ES-I3 (cell line): ENCODE results near the gene FAM181B.
"Not testable (repeated sequence)": the region's sequence is repeated elsewhere in the genome, so short reads cannot be mapped to it uniquely, and the experiment has no call there.

ENCODE experiments used
- H3K36me3 ChIP-seq: 2 replicates; pipeline ENCODE4 v1.6.1; 2013; ENCODE audit warnings: mild to moderate bottlenecking, low read length, control low read depth, moderate library complexity; ENCODE audit not compliant: insufficient read depth
- H3K4me1 ChIP-seq: 2 replicates; pipeline ENCODE4 v1.6.1; 2013; ENCODE audit warnings: mild to moderate bottlenecking, control low read depth, low read length; ENCODE audit not compliant: insufficient read depth
- H3K9ac ChIP-seq: 2 replicates; pipeline ENCODE4 v1.6.1; 2013; ENCODE audit warnings: low read depth, mild to moderate bottlenecking, low read length, moderate library complexity
- H3K9me3 ChIP-seq: 2 replicates; pipeline ENCODE4 v1.6.1; 2013; ENCODE audit warnings: mild to moderate bottlenecking, low read length, moderate library complexity; ENCODE audit not compliant: control insufficient read depth, insufficient read depth

The FAM181B gene

DNA sequence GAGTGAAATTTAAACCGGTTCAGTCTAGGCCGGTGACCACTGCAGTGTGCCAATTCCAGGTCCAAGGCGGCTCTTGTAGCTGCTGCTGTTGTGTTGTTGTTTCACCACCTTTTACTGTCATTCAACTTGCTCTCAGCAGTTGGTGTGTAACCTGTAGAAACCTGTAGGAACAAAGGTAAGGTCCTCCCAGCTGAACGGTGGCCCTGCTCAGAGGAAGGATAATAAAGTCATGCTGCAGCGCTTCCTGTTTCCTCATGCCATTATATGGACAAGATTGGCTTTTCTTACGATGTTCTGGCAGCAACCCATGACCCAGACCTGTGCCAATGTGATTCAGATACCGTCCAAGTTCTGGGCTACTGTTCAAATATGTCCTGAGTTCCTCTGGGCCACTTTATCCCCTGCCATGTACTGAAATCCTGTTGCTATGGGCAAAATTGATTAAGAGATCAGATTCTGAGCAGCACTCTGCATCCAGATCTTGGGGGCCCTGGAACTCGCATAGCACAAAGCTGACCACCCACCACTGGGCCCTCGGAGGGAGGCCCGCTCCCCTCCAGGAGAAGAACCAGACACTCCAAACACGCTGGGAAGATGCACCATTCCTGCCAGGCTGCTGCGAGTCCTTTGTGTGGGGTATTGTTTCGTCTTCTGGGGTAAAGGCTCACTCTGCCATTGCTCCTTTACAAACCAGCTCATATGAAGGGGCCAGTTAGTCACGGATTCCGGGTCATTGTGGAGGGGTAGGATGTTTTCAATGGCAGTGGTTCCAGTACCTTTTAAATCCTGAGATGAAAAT is 13.2 kb downstream of the FAM181B start:
- Histone ChIP-seq H3K36me3 (no peaks in the 10 kb centered on the region), H3K9me3 (no peaks in the 10 kb centered on the region), H3K9ac (no peak overlapping the region), H3K4me1 (no peaks in the 10 kb centered on the region)

DNA sequence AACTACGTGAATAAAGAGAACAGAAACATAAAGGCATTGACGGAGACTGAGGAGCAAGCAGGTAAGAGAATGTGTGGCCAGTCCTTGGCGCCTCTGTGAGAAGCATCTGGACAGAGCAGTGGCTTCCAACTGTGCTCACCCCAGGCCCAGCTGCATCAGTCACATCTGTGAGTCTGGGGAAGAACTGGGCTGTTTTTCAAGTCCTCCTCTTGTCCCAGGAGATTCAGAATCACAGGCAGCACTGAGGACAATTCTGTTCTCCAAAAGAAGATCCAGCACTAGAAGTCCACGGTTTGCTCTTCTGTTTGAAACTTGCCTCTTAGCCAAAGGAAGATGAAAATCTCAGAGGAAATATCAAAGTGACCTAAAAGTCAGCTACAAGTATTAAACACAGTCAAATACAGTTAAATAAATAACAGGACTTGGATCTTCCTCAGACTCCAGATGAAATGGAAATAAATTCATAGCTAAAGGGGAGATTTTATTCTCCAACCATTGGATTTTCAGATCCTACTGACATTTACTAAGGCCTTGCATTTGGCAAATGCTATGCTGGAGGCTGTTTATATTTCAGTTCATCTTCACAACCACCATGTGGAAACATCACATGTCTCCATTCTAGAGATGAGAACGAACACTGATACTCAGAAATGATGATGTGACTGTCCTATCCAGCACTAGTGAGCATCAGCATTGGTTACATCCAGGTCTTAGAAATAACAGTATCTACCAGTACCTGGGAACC is 14.1 kb downstream of the FAM181B start:
- Histone ChIP-seq H3K9ac (no peak overlapping the region), H3K4me1 (no peaks in the 10 kb centered on the region), H3K36me3 (no peaks in the 10 kb centered on the region), H3K9me3 (no peaks in the 10 kb centered on the region)

DNA sequence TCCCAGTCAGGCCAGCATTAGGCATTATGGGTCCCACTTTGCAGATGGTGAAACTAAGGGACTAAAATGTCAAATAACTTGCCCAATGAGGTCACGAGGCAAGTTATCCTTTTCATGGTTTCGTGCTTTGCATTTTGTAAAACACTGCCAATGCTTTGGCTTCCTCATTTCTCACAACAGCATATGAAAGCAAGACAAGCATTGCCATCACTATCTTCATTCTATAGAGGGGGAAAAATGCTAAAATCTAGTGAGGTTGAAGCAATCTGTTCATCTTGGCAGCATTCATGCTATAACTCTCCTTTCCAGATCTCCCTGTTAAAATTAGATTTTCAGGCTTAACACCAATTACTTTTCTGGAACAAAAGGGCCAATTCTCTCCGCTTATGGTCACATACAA is 14.8 kb downstream of the FAM181B start:
- H3K9ac ChIP-seq = no peak overlapping the region
- no peaks in the 10 kb centered on the region for H3K36me3 ChIP-seq
- no peaks in the 10 kb centered on the region for H3K9me3 ChIP-seq
- no peaks in the 10 kb centered on the region for H3K4me1 ChIP-seq

DNA sequence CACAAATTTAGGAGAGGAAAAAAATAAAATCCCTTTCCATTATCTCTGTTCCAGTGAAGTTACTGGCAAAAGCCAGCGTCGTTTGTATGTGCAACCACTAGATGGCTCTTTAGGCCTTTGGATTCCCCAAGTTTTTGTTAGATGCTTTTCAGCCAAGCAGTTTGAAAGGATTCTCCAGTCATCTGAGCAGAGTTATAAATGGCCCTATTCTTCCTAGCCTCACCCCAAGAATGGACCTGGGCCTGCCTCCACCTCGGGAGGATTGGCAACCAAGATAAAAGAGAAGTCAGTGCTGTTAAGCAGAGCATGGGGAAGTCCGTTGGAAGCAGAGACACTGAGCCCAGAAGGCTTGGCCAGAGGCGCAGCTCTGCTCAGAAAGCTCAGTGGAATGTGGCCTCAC is 15.4 kb downstream of the FAM181B start:
- H3K9me3 ChIP-seq = no peaks in the 10 kb centered on the region
- no peaks in the 10 kb centered on the region for H3K4me1 ChIP-seq
- no peak overlapping the region for H3K9ac ChIP-seq

DNA sequence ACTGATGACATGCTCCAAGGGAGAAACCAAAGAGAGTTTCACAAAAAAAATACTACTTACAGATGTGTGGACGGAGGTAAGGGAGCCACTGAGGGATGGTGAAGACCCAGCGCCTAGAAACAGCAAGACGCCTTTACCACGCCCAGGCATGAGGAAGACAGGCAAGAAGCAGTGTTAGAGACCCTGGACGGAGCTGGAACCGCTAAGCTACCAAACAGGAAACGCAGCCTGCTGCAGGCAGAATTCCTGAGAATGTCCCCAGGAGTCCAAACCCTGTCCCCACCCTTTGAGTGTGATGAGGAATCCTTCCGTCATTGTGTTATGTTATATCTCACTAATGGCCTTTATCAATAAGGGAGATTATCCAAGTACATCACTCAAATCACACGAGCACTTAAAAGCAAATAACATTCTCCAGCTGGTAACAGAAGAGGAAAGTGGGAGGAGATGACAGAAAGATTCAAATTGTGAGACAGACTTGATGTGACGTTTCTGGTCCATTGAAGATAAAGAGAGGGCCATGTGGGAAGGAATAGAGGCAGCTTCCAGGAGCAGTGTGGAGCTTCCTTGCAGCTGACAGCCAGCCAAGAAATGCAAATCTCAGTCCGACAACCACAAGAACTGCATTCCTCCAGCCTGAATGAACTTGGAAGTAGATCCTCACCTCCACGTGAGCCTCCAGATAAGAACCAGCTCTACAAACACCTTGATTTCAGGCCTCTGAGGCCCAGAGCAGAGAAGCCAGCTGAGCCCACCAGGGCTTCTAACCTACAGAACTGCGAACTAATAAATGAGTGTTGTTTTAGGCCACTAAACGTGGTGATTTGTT is 19.1 kb downstream of the FAM181B start:
- Histone ChIP-seq H3K4me1 (no peaks in the 10 kb centered on the region), H3K9ac (no peak overlapping the region), H3K36me3 (no peaks in the 10 kb centered on the region), H3K9me3 (no peaks in the 10 kb centered on the region)

More for the DNA sequence above, 15.4 kb downstream of the FAM181B start:
- no peaks in the 10 kb centered on the region for H3K36me3 ChIP-seq

DNA sequence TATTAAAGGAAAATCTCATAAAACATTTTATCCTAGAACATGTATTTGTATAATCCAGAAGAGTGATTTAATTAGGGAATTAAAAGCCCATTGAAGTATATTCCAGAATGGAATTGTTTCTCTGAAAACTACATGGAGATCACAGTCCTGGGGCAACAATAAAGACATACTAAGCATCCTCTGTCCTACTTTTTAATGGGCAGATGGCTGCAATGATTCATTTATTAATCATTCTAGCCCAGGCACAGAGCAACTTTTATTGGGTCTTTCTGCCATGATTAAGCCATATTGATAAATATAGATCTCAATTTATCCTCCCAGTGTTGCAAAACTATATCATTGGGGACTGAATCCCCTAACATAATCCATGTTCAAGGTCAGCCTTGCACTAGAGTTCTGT is 22.0 kb downstream of the FAM181B start:
- Histone ChIP-seq H3K4me1 (no peaks in the 10 kb centered on the region), H3K9me3 (no peaks in the 10 kb centered on the region), H3K9ac (no peak overlapping the region), H3K36me3 (no peaks in the 10 kb centered on the region)

DNA sequence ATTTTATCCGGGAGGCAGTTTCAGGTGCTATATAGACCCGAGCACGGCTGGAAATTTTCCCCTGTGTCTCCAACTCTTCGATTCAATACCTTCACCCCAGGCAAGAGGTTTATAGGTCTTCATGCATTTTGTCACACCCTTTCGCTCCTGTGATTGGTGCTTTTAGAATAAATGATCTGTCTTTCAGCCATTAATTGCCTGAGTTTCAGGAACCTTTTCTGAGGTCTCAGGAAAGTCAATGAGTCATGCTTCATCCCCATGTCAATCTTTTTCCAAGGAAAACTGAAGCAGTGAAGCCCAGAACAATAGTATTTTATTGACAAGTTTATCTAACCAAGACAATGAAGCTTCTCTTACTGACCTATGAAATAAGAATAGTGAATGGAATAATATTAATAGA is 29.9 kb downstream of the FAM181B start:
- H3K9ac ChIP-seq = no peak overlapping the region
- no peaks in the 10 kb centered on the region for H3K36me3 ChIP-seq
- H3K9me3 ChIP-seq = no peaks in the 10 kb centered on the region
- no peaks in the 10 kb centered on the region for H3K4me1 ChIP-seq

DNA sequence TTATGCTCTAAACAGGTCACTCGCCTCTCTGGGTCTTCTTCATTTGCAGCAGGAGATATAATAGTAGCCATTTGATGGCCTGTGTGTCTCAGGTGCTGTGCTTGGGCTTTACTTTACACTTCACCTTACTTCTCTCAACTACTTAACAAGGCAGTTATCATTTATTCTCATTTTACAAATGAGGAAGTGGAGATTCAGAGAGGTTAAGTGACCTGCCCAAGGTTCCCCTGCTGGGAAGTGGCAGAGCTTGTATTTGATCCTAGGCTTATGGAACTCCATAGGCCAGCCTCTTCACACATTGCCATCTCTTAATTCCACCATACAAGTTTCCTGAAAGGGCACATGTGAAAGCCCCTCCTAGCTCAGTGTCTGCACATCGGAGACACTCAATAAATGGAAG is 30.4 kb downstream of the FAM181B start:
- Histone ChIP-seq H3K9ac (no peak overlapping the region), H3K36me3 (no peaks in the 10 kb centered on the region), H3K9me3 (no peaks in the 10 kb centered on the region), H3K4me1 (no peaks in the 10 kb centered on the region)

DNA sequence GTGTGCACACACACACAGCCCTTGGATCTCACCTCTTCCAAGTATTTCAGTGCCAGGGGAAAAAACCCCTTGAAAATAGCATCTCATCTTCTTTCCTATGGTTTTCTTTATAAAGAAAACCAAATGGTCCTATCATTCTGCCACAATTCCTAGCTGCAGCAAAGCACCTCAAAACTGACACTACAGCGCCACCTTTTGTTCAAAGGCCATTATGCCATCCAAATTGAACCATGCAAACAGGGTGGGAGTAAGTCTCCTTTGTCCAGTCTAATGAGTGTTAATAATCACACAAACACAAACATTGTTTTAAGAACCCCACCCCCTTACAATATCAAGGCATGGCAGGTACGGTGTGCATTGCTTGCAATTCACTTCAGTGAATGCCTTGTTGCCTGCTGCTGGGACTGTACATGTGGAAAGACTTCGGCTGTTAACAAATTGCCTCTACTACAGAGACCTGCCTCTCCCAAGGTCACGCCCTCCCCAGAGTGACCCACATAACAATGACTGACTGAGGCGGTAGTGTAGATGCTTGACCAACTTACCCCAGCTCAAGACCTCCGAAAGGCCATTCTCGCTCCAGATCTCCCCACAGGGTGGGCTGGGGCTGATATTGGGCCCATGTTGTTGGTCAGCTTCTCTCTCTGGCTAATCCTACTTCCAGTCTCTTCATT is 31.7 kb downstream of the FAM181B start:
- no peaks in the 10 kb centered on the region for H3K9me3 ChIP-seq
- no peaks in the 10 kb centered on the region for H3K36me3 ChIP-seq
- H3K9ac ChIP-seq = no peak overlapping the region
- H3K4me1 ChIP-seq = no peaks in the 10 kb centered on the region

DNA sequence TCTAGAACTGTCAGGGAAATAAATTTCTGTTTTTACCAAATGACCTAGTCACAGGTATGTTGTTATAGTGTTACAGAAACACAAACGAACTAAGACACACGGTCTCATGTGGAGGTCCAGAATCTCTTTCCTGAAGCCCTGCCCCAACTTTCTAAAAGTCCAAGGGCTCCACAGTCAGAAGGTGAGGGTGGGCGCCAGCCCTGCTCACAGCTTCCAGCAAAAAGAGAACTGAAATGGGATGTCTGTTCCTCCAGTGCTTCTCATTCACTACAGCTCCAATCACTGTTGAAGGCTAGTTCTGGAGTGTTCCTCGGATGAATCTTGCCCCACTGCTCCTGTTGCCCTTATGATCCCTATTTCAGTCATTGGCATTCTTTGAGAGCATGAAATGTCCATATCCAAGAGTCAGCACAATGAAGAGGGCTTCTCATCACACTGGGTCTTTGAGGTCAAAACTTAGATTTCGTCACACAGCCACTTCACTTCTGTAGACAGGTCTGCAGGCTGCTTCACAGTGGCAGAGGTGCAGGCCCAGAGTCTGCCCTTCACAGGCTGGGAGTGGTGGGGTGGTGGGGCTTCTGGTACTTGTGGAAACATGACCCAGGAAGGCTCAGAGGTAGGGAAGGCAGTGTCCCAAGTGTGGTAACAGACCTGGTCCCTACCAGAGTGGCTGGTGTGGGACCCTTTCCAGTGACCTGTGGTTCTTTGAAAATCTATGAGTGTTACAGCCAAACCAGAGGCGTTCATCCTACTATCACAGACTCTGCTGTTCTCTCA is 34.9 kb downstream of the FAM181B start:
- Histone ChIP-seq H3K4me1 (no peaks in the 10 kb centered on the region), H3K36me3 (no peaks in the 10 kb centered on the region), H3K9me3 (no peaks in the 10 kb centered on the region), H3K9ac (no peak overlapping the region)

DNA sequence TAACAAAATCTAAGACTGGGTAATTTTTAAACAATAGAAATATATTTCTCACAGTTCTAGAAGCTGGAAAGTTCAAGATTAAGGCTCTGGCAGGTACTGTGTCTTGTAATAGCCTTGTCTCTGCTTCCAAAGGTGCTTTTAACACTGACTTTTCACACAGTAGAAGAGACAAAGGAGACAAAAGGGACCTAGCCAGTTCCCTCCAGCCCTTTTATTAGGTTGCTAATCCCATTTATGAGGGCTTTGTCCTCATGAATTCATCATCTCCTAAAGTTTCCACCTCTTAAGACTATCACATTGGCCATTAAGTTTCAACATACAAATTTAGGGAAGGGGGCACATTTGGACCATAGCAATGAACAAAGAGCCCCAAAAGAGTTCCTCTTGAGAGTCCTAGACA is 40.7 kb downstream of the FAM181B start:
- Histone ChIP-seq H3K9ac (no peak overlapping the region), H3K4me1 (no peaks in the 10 kb centered on the region), H3K9me3 (no peaks in the 10 kb centered on the region), H3K36me3 (no peaks in the 10 kb centered on the region)

DNA sequence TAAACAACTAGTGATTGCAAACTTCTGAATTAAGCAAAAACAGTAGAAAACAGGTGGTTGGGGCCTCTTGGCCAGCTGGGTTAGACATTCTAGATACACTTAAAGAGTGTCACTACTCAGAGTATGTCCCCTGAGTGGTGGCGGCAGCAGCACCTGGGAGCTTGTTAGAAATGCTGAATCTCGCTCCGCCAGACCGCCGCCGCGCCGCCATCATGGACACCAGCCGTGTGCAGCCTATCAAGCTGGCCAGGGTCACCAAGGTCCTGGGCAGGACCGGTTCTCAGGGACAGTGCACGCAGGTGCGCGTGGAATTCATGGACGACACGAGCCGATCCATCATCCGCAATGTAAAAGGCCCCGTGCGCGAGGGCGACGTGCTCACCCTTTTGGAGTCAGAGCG is 44.3 kb downstream of the FAM181B start:
- not testable (repeated sequence) for H3K4me1 ChIP-seq, H3K36me3 ChIP-seq, H3K9me3 ChIP-seq, H3K9ac ChIP-seq

DNA sequence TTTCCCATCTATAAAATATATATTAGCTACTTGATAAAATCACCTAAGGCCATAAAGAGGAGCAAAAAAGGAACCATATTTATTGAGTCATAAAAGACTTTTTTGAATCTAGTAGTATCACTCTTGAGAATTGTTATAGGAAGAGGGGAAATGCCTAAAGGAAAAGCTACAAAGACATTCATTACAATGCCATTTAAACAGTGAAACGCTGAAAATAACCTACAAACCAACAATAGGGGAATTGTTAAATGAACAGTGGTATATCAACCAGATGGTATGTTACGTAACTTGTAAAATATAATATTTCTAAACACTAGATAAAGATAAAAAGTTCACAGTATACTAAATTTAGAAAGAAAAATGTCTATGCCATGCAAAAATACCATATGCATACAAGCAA is 47.5 kb downstream of the FAM181B start:
- Histone ChIP-seq H3K9me3 (no peaks in the 10 kb centered on the region), H3K36me3 (no peaks in the 10 kb centered on the region), H3K9ac (no peak overlapping the region), H3K4me1 (no peaks in the 10 kb centered on the region)
